Neutrophil (primary cell): Measurements from ENCODE around the gene KIF13A.
A peak's percentile ranks its signal among the peaks of the same experiment; 100 is the strongest.

Source experiments
- H3K27ac ChIP-seq: fragments of 200-600 bp; sonication (generic); 2 replicates; pipeline ENCODE4 v1.5.1; 2016; ENCODE audit warnings: mild to moderate bottlenecking, moderate library complexity
- H3K27me3 ChIP-seq: fragments of 200-600 bp; sonication (generic); 2 replicates; pipeline ENCODE4 v1.6.0; 2016; ENCODE audit warnings: mild to moderate bottlenecking
- H3K36me3 ChIP-seq: fragments of 200-600 bp; sonication (generic); 2 replicates; pipeline ENCODE4 v1.5.1; 2017
- H3K4me1 ChIP-seq, 2 experiments: fragments of 200-600 bp in 1 of 2; sonication (generic) in 1 of 2; 1 replicate in 1 of 2; 2 replicates in 1 of 2; pipeline versions ENCODE4 v1.5.1 to v1.6.1; 2013 to 2016; ENCODE audit warnings: low read depth in 1 of 2, low read length in 1 of 2, mild to moderate bottlenecking in 1 of 2, moderate library complexity in 1 of 2; ENCODE audit not compliant: control insufficient read depth in 1 of 2, insufficient read depth in 1 of 2
- H3K4me3 ChIP-seq, 2 experiments: fragments of 200-600 bp in 1 of 2; sonication (generic) in 1 of 2; 1 replicate in 1 of 2; 2 replicates in 1 of 2; pipeline ENCODE4 v1.5.1; 2013 to 2016; ENCODE audit warnings: low read depth in 1 of 2, low read length in 1 of 2, mild to moderate bottlenecking in 1 of 2, moderate library complexity in 1 of 2
- H3K9me3 ChIP-seq: fragments of 200-600 bp; sonication (generic); 2 replicates; pipeline ENCODE4 v1.5.1; 2016
- CTCF ChIP-seq: fragments of 200-600 bp; sonication (generic); IDR thresholded peaks from 2 replicates; pipeline ENCODE4 v1.5.1; 2016; ENCODE audit warnings: antibody characterized with exemption

Gene KIF13A

DNA sequence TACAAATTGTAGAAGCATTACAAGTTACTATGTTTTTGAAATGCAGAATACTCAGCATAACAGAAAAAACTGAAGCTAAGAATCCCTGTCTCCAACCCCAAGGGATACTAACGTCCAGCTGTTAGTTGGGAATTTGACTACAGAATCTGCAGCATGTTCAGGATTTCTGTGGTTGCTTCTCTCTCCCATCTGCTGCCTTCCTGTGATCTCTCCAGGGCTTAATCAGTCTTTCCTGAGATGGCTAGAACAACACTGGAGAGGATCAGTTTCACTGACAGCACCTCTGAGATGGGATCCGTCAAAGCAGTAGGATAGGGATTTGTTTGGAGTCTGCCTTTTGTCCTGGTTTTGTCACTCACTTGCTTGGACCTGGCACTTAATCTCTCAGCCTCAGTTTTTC lies 207.4 kb downstream of the KIF13A start:
- H3K27ac ChIP-seq: no peak overlapping the region

GRCh38 chr6:17771609-17772008 lies 215.8 kb downstream of the KIF13A start:
- no peaks in the 10 kb centered on the region for H3K4me1 ChIP-seq
- H3K4me3 ChIP-seq: no peak overlapping the region
- peaks cover 97% of the 10 kb centered on the region for H3K36me3 ChIP-seq
- peak overlapping the region; percentile 50 for H3K27ac ChIP-seq
- no peak for TF ChIP-seq CTCF
- H3K27me3 ChIP-seq: no peaks in the 10 kb centered on the region
- H3K9me3 ChIP-seq: no peaks in the 10 kb centered on the region

More for the DNA sequence above, 207.4 kb downstream of the KIF13A start:
- no peaks in the 10 kb centered on the region for H3K27me3 ChIP-seq
- H3K9me3 ChIP-seq: no peaks in the 10 kb centered on the region
- no peak for TF ChIP-seq CTCF
- H3K36me3 ChIP-seq: peaks cover 99% of the 10 kb centered on the region
- no peaks in the 10 kb centered on the region for H3K4me1 ChIP-seq
- no peak overlapping the region for H3K4me3 ChIP-seq

DNA sequence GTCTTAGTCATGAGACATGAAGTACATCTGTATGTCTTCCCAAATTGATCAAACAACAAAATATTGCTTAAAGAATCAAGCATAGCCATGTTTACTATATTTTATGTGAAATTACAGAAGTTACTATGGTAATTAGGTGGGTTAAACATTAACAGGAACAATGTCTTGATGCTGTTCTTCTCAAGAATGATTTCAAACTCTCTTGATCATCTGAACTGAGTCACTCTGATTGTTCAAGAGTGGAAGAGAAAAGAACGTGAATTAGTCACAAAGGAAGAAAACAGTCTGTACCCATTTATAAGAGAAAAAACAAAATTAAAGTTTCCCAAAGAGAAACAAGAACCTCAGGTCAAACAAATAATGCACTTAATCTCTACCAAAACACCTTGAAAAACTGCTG lies 218.6 kb downstream of the KIF13A start:
- Histone ChIP-seq H3K4me3 (no peak overlapping the region), H3K27ac (no peak overlapping the region), H3K27me3 (no peaks in the 10 kb centered on the region), H3K9me3 (no peaks in the 10 kb centered on the region), H3K36me3 (peaks cover 96% of the 10 kb centered on the region), H3K4me1 (no peaks in the 10 kb centered on the region)
- no peak for TF ChIP-seq CTCF

GRCh38 chr6:17768388-17768787 lies 219.0 kb downstream of the KIF13A start:
- no peaks in the 10 kb centered on the region for H3K27me3 ChIP-seq
- H3K9me3 ChIP-seq: no peaks in the 10 kb centered on the region
- H3K27ac ChIP-seq: no peak overlapping the region
- H3K4me3 ChIP-seq: no peak overlapping the region
- no peaks in the 10 kb centered on the region for H3K4me1 ChIP-seq
- H3K36me3 ChIP-seq: peaks cover 96% of the 10 kb centered on the region
- no peak for TF ChIP-seq CTCF

DNA sequence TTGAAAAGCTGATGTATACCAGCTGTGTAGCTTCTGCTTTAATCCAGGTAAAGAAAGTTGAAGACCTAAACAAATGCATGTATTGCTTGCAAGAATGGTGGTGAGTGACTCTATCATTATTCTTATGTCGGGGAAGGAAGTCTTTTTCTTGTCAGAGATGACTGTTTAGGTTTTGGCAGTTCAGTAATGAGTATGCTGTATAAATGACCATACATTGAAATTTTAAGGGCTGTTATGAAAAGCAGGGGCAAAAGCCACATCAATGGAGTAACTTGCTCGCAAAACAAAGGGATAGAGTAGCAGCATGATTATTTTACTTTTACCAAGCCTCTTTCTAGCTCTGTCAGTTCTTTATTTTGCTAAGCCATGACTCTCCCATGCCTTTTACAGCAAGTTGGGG lies 224.8 kb downstream of the KIF13A start:
- no peaks in the 10 kb centered on the region for H3K9me3 ChIP-seq
- H3K27me3 ChIP-seq: no peaks in the 10 kb centered on the region
- peaks cover 92% of the 10 kb centered on the region for H3K36me3 ChIP-seq
- TF ChIP-seq CTCF: no peak
- no peak overlapping the region for H3K4me3 ChIP-seq
- H3K4me1 ChIP-seq: no peaks in the 10 kb centered on the region
- H3K27ac ChIP-seq: no peak overlapping the region

- peaks cover 50% of the 10 kb centered on the region for H3K36me3 ChIP-seq
- no peak overlapping the region for H3K27ac ChIP-seq
- H3K9me3 ChIP-seq: no peaks in the 10 kb centered on the region
- no peaks in the 10 kb centered on the region for H3K27me3 ChIP-seq
- no peak for TF ChIP-seq CTCF
- H3K4me1 ChIP-seq: no peaks in the 10 kb centered on the region
- no peak overlapping the region for H3K4me3 ChIP-seq
Observed at GRCh38 chr6:17758119-17758518, 229.3 kb downstream of the KIF13A start.
